ENCODE measurements around the gene CDH5.

The CDH5 gene

DNA sequence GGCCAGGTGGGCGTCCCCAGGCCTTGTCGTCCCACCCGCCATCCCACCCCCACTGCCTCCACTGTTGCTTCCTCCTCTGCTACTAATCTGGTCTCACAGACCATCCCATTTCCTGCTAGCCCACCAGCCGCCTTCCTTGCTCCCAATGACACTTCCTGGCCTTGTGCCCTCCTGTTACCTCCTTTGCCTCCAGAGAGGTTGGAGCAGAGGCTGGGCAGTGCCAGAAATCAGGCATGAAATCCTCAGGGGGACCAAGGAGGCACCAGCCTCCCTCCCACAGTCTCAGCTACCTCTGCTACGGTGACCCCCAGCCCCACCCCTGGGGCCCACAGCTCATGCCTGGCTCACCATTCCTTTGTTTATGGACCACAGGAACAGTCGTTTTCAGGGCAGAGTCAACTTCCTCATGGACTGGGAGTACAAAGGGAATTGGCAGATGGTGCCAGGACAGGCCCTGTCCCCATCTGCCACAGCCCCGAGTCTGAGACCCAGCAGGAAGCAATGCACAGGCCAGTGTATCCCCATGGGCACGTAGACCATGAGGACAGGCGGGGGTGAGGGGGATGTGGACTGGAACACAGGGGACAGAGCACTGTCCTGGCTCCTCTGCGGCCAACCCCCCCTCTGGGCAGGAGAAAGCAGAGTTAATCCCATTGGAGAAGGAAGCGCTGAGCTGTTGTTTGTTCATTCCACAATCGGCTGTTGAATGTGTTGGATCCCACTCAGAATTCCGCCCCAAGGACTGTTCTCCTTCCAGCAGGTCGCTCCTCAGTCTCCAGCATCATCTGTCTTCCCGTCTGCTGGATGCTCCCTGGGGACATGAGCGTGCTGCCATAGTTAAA, 2.2 kb upstream of the CDH5 start:
- no peak overlapping the region for H3K27ac ChIP-seq
- no peak for TF ChIP-seq CTCF (conservative IDR thresholded peaks at IDR 0.05)

- TF ChIP-seq CTCF (conservative IDR thresholded peaks at IDR 0.05) = no peak
- H3K27ac ChIP-seq = no peak overlapping the region
These were observed 1.6 kb upstream of the CDH5 start for GRCh38 chr16:66364959-66365306.

GRCh38 chr16:66365651-66366050, 840 bp upstream of the CDH5 start:
- no peak overlapping the region for H3K27ac ChIP-seq
- no peak for TF ChIP-seq CTCF (conservative IDR thresholded peaks at IDR 0.05)

DNA sequence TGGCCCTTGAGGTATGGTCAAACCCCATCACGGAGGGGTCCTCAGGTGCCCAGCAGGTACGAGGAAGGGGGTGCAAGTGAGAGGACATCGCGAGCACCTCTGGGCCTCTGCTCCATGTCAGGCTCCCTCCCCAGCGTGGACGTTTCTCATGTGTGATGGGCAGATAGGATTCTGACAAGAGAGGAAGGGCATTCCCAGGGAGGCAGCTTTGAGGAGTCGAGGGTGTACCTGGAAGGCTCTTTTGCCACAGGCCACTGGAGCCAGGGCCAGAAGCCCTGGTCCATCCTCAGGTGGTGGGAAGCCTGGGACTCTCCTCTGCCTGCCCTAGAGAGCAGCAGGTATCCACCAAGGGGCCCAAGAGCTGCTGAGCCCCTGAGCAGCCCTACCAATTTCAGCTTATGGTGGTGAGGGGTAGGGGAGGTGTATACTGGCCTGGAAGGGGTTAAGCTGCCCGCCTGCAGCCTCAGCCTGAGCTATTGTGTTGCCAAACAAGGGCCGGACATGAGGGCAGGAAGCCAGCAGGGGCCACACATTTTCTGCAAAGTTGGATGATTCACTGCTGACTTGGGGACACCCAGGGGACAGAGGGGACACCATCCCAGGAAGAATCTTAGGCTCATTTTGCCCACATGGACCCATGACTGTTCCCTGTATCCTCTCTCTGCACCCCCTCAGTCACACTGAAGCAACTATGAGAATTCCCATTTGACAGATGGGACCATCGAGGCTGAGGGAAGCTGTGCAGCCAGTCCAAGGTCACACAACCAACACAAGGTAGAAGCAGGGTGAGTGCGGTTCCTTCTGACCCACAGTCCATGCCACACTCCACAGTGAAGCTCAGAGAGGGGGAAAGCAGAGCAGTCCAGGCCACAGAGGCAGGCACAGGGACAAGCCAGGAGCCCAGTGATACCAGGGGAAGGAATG, 1.7 kb downstream of the CDH5 start:
- no peak for TF ChIP-seq CTCF (conservative IDR thresholded peaks at IDR 0.05)
- H3K27ac ChIP-seq = no peak overlapping the region

GRCh38 chr16:66369055-66369592, 2.6 kb downstream of the CDH5 start:
- no peak overlapping the region for H3K27ac ChIP-seq
- TF ChIP-seq CTCF (conservative IDR thresholded peaks at IDR 0.05) = no peak

- no peak for TF ChIP-seq CTCF (conservative IDR thresholded peaks at IDR 0.05)
- H3K27ac ChIP-seq = no peak overlapping the region
These were observed 4.5 kb downstream of the CDH5 start for GRCh38 chr16:66370786-66371684.

Measured in VCaP (cell line).